ENCODE results near the gene SLC38A10. TPM values are rescaled to one million over a fixed set of nuclear protein-coding genes. Genes with fewer than 3 reads are reported as not detected.

Gene SLC38A10
- total RNA-seq, result 10 to 100 TPM; 49.0 to 51.0 TPM
- polyA plus RNA-seq, result 71.1 TPM

DNA sequence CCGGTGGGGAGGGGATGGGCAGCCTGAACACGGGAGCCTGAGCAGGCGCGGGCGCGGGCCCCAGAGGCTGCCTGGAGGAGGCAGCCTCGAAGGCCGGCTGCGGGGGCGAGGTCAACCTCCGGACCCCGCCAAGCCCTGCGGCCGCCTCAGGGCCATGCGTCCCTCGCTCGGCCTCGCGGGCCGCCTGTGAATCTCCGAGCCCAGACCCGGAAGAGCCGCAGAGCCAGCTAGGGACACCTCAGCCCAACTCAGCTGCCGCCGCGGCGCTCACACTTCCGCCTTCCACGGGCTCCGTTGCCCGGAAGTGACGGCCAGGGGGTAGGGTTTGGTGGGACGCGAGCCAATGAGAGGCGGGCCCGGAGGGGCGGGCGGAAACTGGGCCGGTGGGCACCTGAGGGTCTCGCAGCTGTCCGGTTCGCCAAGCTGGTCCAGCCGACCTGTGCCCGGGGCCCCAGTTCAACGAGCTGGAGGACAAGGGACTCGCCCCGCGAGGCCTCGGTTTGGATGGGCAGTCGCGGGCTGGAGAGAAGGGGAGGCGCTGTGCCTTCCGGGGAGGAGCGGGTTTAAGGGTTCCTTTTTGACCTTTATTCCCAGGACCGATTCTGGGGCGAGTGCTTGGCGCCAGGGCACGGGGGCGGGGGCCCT, at the start of gene SLC38A10:
SLC38A10 (minus strand) TSS at position 277 of the 645 bp plus-strand sequence. CDS start 386 bp downstream, outside the sequence.
- Mint-ChIP-seq H3K36me3 (peaks cover 0 to 22% (median 3%) of the 10 kb centered on the region in 3 donors), H3K9me3 (no peaks in the 10 kb centered on the region), H3K27ac (peak within 1 kb of the TSS; percentile 95 to 99 (median 98)), H3K27me3 (no peaks in the 10 kb centered on the region), H3K4me1 (peaks cover 22 to 50% (median 49%) of the 10 kb centered on the region in 3 donors), H3K4me3 (peak within 1 kb of the TSS; percentile 89 to 99 (median 93))
- POLR2A ChIA-PET, result interaction anchor here (0.6 to 1.5 kb wide), 5 partner anchors 10 to 389 kb away, joined by 3 to 7 read pairs (median 5); partner anchors contain the start of genes HGS, NDUFAF8 and TEPSIN
- Histone ChIP-seq H3K27ac (ENCODE audit: low read depth, low read length) (peak within 1 kb of the TSS; percentile 94), H3K27me3 (ENCODE audit: insufficient read depth, low read length, poor library complexity, severe bottlenecking) (no peaks in the 10 kb centered on the region), H3K4me3 (ENCODE audit: low read length) (peak within 1 kb of the TSS; percentile 93), H3K9me3 (ENCODE audit: low read length) (no peaks in the 10 kb centered on the region), H3K4me1 (ENCODE audit: insufficient read depth, low read length) (peaks cover 29% of the 10 kb centered on the region), H3K36me3 (ENCODE audit: insufficient read depth, low read length) (peaks cover 3% of the 10 kb centered on the region)
- DNase-seq, result peak; percentile 86 to 93 (median 87)
- CTCF ChIA-PET, result interaction anchor here (0.7 to 1.5 kb wide), 2 partner anchors 42 to 190 kb away, joined by 3 to 6 read pairs; no protein-coding TSS in a partner anchor

DNA sequence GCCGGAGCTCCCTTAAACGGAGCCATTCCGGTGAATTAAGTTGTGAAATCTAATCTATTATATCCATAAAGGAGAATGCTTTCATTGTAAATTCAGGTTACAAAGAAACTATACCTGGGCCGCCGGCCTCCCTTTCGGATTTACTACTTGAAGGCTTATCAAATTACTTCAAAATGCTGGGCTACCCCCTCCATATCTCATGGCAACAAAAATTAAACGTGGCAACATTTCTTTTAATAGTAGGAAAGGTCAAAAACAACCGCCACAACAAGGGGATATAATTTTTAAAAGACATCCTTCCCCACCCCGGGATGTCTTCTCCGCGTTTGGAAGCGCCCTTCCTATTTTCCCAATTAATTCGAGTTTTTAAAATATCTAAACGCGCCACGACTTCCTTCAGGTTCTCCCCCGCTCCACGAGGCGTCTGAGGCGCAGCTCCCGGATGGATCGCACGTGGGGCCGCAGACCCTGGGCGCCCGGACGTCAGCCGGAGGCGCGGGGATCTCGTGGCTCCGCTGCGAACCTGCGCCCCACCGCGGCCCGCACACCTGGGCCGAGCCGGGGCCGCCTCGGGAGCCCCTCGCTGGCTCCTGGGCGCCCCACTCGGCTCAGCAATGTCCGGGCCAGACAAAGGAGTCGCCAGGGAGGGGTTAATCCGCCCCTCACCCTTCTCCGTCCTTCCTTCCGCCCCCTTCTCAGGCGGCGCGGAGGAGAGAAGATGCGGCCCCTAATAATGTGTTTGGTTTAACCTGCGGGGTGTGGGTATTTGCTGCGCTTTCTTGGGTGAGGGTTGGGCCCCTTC, 47.4 kb upstream of the SLC38A10 start:
- Mint-ChIP-seq H3K4me3 (peak overlapping the region in 3 of 7 donors; percentile 15 to 75 (median 50)), H3K27me3 (peaks cover 37 to 51% of the 10 kb centered on the region in 2 donors), H3K27ac (peak overlapping the region in 3 of 8 donors; percentile 38 to 48 (median 47)), H3K36me3 (peaks cover 0 to 2% (median 0%) of the 10 kb centered on the region in 3 donors), H3K9me3 (peaks cover 0 to 3% (median 0%) of the 10 kb centered on the region in 5 donors), H3K4me1 (peaks cover 16 to 24% (median 17%) of the 10 kb centered on the region in 3 donors)
- no peak overlapping the region for H3K4me3 ChIP-seq (ENCODE audit: low read length)
- H3K27ac ChIP-seq (ENCODE audit: low read depth, low read length), result no peak overlapping the region
- ChIA-PET POLR2A (interaction anchor here (0.6 kb wide), 1 partner anchor 888 kb away, joined by 3 read pairs; no protein-coding TSS in a partner anchor), CTCF (no interaction called here)
- no peak for DNase-seq
- peaks cover 61% of the 10 kb centered on the region for H3K27me3 ChIP-seq (ENCODE audit: insufficient read depth, low read length, poor library complexity, severe bottlenecking)
- H3K4me1 ChIP-seq (ENCODE audit: insufficient read depth, low read length), result peaks cover 28% of the 10 kb centered on the region
- no peaks in the 10 kb centered on the region for H3K9me3 ChIP-seq (ENCODE audit: low read length)
- no peaks in the 10 kb centered on the region for H3K36me3 ChIP-seq (ENCODE audit: insufficient read depth, low read length)

GRCh38 chr17:81341516-81342268, 46.6 kb upstream of the SLC38A10 start:
- H3K4me3 ChIP-seq (ENCODE audit: low read length), result no peak overlapping the region
- Mint-ChIP-seq H3K27ac (no peak overlapping the region), H3K27me3 (peaks cover 37 to 53% of the 10 kb centered on the region in 2 donors), H3K4me3 (peak overlapping the region in 1 of 7 donors; percentile 21), H3K36me3 (peaks cover 0 to 2% (median 0%) of the 10 kb centered on the region in 3 donors), H3K4me1 (peaks cover 16 to 24% (median 17%) of the 10 kb centered on the region in 3 donors), H3K9me3 (peaks cover 0 to 3% (median 0%) of the 10 kb centered on the region in 5 donors)
- ChIA-PET POLR2A (no interaction called here), CTCF (no interaction called here)
- DNase-seq, result no peak
- H3K9me3 ChIP-seq (ENCODE audit: low read length), result no peaks in the 10 kb centered on the region
- no peak overlapping the region for H3K27ac ChIP-seq (ENCODE audit: low read depth, low read length)
- peaks cover 61% of the 10 kb centered on the region for H3K27me3 ChIP-seq (ENCODE audit: insufficient read depth, low read length, poor library complexity, severe bottlenecking)
- H3K4me1 ChIP-seq (ENCODE audit: insufficient read depth, low read length), result peaks cover 28% of the 10 kb centered on the region
- H3K36me3 ChIP-seq (ENCODE audit: insufficient read depth, low read length), result no peaks in the 10 kb centered on the region

- no peak overlapping the region for H3K27ac ChIP-seq (ENCODE audit: low read depth, low read length)
- CTCF ChIA-PET, result no interaction called here
- peaks cover 28% of the 10 kb centered on the region for H3K4me1 ChIP-seq (ENCODE audit: insufficient read depth, low read length)
- POLR2A ChIA-PET, result no interaction called here
- H3K9me3 Mint-ChIP-seq, result peaks cover 0 to 3% (median 0%) of the 10 kb centered on the region in 5 donors
- H3K27ac Mint-ChIP-seq, result no peak overlapping the region
- H3K36me3 Mint-ChIP-seq, result peaks cover 0 to 2% (median 0%) of the 10 kb centered on the region in 3 donors
- DNase-seq, result no peak
- H3K4me1 Mint-ChIP-seq, result peaks cover 16 to 24% (median 17%) of the 10 kb centered on the region in 3 donors
- H3K4me3 Mint-ChIP-seq, result peak overlapping the region in 1 of 7 donors; percentile 36
- no peaks in the 10 kb centered on the region for H3K36me3 ChIP-seq (ENCODE audit: insufficient read depth, low read length)
- no peak overlapping the region for H3K4me3 ChIP-seq (ENCODE audit: low read length)
- H3K9me3 ChIP-seq (ENCODE audit: low read length), result no peaks in the 10 kb centered on the region
- H3K27me3 ChIP-seq (ENCODE audit: insufficient read depth, low read length, poor library complexity, severe bottlenecking), result peaks cover 61% of the 10 kb centered on the region
- peaks cover 44 to 53% of the 10 kb centered on the region in 2 donors for H3K27me3 Mint-ChIP-seq
Measured at GRCh38 chr17:81340607-81341515, 45.8 kb upstream of the SLC38A10 start.

- Mint-ChIP-seq H3K4me3 (no peak overlapping the region), H3K9me3 (peaks cover 0 to 3% (median 0%) of the 10 kb centered on the region in 5 donors), H3K27ac (no peak overlapping the region), H3K4me1 (peaks cover 12 to 19% (median 13%) of the 10 kb centered on the region in 3 donors), H3K27me3 (peaks cover 49 to 50% of the 10 kb centered on the region in 2 donors), H3K36me3 (peaks cover 0 to 2% (median 0%) of the 10 kb centered on the region in 3 donors)
- peaks cover 57% of the 10 kb centered on the region for H3K27me3 ChIP-seq (ENCODE audit: insufficient read depth, low read length, poor library complexity, severe bottlenecking)
- DNase-seq, result no peak
- no peaks in the 10 kb centered on the region for H3K36me3 ChIP-seq (ENCODE audit: insufficient read depth, low read length)
- no peak overlapping the region for H3K4me3 ChIP-seq (ENCODE audit: low read length)
- no peaks in the 10 kb centered on the region for H3K9me3 ChIP-seq (ENCODE audit: low read length)
- no peak overlapping the region for H3K27ac ChIP-seq (ENCODE audit: low read depth, low read length)
- peaks cover 21% of the 10 kb centered on the region for H3K4me1 ChIP-seq (ENCODE audit: insufficient read depth, low read length)
- CTCF ChIA-PET, result no interaction called here
- POLR2A ChIA-PET, result no interaction called here
Measured at GRCh38 chr17:81339534-81340296, 44.6 kb upstream of the SLC38A10 start.

- Mint-ChIP-seq H3K36me3 (no peaks in the 10 kb centered on the region), H3K4me1 (peaks cover 7 to 14% (median 7%) of the 10 kb centered on the region in 3 donors), H3K27ac (no peak overlapping the region), H3K9me3 (no peaks in the 10 kb centered on the region), H3K27me3 (peaks cover 44% of the 10 kb centered on the region in 2 donors), H3K4me3 (no peak overlapping the region)
- no peak overlapping the region for H3K27ac ChIP-seq (ENCODE audit: low read depth, low read length)
- ChIA-PET POLR2A (no interaction called here), CTCF (no interaction called here)
- no peaks in the 10 kb centered on the region for H3K9me3 ChIP-seq (ENCODE audit: low read length)
- H3K4me1 ChIP-seq (ENCODE audit: insufficient read depth, low read length), result peaks cover 16% of the 10 kb centered on the region
- DNase-seq, result no peak
- no peaks in the 10 kb centered on the region for H3K36me3 ChIP-seq (ENCODE audit: insufficient read depth, low read length)
- H3K4me3 ChIP-seq (ENCODE audit: low read length), result no peak overlapping the region
- peaks cover 52% of the 10 kb centered on the region for H3K27me3 ChIP-seq (ENCODE audit: insufficient read depth, low read length, poor library complexity, severe bottlenecking)
Measured at GRCh38 chr17:81339191-81339533, 44.1 kb upstream of the SLC38A10 start.
